Uterus (tissue), 2 donors: ENCODE measurements around the gene MED22.
"Not testable (repeated sequence)": the region's sequence is repeated elsewhere in the genome, so short reads cannot be mapped to it uniquely, and the experiment has no call there.

ENCODE experiments used
- POLR2A ChIP-seq, 2 donors: fragments of 450-650 bp; IDR thresholded peaks; one replicate each; pipeline ENCODE4 v1.6.1; 2016; ENCODE audit warnings: antibody characterized with exemption in 2 of 2, mild to moderate bottlenecking in 1 of 2, moderate library complexity in 1 of 2
- TF ChIP-seq, protein P1 (sequence below), 4 experiments: fragments of 200-600 bp in 2 of 4; fragments of 450-650 bp in 2 of 4; sonication (generic) in 2 of 4; IDR thresholded peaks; one replicate each; pipeline ENCODE4 v1.5.1; 2016 to 2019; ENCODE audit warnings: antibody characterized with exemption in 4 of 4, mild to moderate bottlenecking in 2 of 4, moderate library complexity in 1 of 4

DNA sequence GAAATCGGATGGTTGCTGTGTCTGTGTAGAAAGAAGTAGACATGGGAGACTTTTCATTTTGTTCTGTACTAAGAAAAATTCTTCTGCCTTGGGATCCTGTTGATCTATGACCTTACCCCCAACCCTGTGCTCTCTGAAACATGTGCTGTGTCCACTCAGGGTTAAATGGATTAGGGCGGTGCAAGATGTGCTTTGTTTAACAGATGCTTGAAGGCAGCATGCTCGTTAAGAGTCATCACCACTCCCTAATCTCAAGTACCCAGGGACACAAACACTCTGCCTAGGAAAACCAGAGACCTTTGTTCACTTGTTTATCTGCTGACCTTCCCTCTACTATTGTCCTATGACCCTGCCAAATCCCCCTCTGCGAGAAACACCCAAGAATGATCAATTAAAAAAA lies 43.5 kb upstream of the MED22 start:
- not testable (repeated sequence) for TF ChIP-seq POLR2A (IDR thresholded peaks at IDR 0.05)
- TF ChIP-seq, protein P1, sequence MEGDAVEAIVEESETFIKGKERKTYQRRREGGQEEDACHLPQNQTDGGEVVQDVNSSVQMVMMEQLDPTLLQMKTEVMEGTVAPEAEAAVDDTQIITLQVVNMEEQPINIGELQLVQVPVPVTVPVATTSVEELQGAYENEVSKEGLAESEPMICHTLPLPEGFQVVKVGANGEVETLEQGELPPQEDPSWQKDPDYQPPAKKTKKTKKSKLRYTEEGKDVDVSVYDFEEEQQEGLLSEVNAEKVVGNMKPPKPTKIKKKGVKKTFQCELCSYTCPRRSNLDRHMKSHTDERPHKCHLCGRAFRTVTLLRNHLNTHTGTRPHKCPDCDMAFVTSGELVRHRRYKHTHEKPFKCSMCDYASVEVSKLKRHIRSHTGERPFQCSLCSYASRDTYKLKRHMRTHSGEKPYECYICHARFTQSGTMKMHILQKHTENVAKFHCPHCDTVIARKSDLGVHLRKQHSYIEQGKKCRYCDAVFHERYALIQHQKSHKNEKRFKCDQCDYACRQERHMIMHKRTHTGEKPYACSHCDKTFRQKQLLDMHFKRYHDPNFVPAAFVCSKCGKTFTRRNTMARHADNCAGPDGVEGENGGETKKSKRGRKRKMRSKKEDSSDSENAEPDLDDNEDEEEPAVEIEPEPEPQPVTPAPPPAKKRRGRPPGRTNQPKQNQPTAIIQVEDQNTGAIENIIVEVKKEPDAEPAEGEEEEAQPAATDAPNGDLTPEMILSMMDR (IDR thresholded peaks at IDR 0.05): not testable (repeated sequence)
